ENCODE results near the gene TMEM141.
"Not testable (repeated sequence)": the region's sequence is repeated elsewhere in the genome, so short reads cannot be mapped to it uniquely, and the experiment has no call there.

The TMEM141 gene

DNA sequence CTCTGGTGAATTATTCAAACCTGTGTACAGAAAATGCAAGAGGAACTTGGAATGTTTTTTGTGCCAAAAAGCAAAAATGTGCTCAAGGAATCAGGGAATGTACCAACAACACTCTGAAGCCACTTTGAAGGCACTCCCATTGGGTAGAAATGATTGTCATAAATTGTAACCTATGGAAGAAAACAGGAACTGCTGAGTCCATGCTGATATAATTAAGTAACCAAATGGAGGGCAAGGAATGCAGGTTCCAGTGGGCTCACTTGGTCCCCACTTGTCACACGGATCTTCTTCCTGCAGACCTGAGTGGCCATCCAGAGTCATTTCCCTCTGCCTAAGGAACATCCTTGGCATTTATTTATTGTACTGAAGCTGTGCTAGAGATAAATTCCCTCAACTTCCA, 39.9 kb upstream of the TMEM141 start:
- peaks cover 9% of the 10 kb centered on the region for H3K27me3 Mint-ChIP-seq
- H3K4me1 Mint-ChIP-seq: peaks cover 19% of the 10 kb centered on the region
- DNase-seq (no peak), ATAC-seq (no peak)
- H3K36me3 Mint-ChIP-seq (ENCODE audit: low read depth): peaks cover 10% of the 10 kb centered on the region
- H3K27ac Mint-ChIP-seq: no peak overlapping the region
- peaks cover 16% of the 10 kb centered on the region for H3K9me3 Mint-ChIP-seq
- no peak overlapping the region for H3K4me3 Mint-ChIP-seq

DNA sequence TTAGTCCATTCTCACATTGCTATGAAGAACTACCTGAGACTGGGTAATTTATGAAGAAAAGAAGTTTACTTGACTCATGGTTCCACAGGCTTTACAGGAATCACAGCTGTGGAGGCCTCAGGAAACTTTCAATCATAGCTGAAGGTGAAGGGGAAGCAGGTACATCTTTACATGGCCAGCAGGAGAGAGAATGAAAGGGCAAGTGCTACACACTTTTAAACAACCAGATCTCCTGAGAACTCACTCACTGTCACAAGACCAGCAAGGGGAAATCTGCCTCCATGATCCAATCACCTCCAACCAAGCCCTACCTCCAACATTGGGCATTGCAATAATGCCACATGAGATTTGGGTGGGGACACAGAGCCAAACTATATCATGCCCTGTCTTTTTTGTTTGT, 39.3 kb upstream of the TMEM141 start:
- peaks cover 9% of the 10 kb centered on the region for H3K27me3 Mint-ChIP-seq

GRCh38 chr9:136753371-136754058, 37.6 kb upstream of the TMEM141 start:
- DNase-seq (no peak), ATAC-seq (no peak)
- Mint-ChIP-seq H3K4me3 (no peak overlapping the region), H3K27ac (no peak overlapping the region), H3K27me3 (peaks cover 9% of the 10 kb centered on the region), H3K36me3 (ENCODE audit: low read depth) (peaks cover 10% of the 10 kb centered on the region), H3K4me1 (peaks cover 19% of the 10 kb centered on the region), H3K9me3 (peaks cover 16% of the 10 kb centered on the region)

More for the DNA sequence above, 39.3 kb upstream of the TMEM141 start:
- no peak overlapping the region for H3K27ac Mint-ChIP-seq
- DNase-seq: no peak
- no peak overlapping the region for H3K4me3 Mint-ChIP-seq
- no peak for ATAC-seq
- peaks cover 19% of the 10 kb centered on the region for H3K4me1 Mint-ChIP-seq
- H3K9me3 Mint-ChIP-seq: peaks cover 16% of the 10 kb centered on the region
- peaks cover 10% of the 10 kb centered on the region for H3K36me3 Mint-ChIP-seq (ENCODE audit: low read depth)

DNA sequence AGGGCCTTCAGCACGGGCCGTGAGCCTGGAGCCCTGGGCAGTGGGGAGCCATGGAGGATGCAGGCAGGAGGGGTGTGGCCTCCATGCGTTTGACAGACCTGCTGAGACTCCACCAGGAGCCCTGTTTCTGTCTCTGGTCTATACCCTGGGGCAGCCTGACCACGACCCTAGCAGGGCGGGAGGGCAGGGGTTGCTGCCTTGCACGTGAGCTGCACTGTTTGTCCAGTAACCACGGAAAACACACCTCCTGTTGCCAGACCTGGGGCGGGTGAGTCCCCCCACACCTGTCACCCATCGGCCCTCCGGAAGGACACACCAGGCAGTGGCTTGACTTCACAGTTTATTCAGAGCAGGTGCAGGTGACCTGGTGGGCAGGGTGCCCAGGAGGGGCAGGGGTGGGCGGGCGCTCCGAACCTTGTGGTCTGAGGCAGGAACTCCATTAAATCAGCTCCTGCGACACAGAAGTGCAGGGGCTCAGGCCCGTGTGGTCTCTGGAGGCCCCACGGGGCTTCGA, 37.0 kb upstream of the TMEM141 start:
- H3K9me3 Mint-ChIP-seq: peaks cover 16% of the 10 kb centered on the region
- H3K36me3 Mint-ChIP-seq (ENCODE audit: low read depth): peaks cover 10% of the 10 kb centered on the region
- no peak overlapping the region for H3K4me3 Mint-ChIP-seq
- DNase-seq: no peak
- peaks cover 9% of the 10 kb centered on the region for H3K27me3 Mint-ChIP-seq
- ATAC-seq: no peak
- no peak overlapping the region for H3K27ac Mint-ChIP-seq
- H3K4me1 Mint-ChIP-seq: peaks cover 19% of the 10 kb centered on the region

DNA sequence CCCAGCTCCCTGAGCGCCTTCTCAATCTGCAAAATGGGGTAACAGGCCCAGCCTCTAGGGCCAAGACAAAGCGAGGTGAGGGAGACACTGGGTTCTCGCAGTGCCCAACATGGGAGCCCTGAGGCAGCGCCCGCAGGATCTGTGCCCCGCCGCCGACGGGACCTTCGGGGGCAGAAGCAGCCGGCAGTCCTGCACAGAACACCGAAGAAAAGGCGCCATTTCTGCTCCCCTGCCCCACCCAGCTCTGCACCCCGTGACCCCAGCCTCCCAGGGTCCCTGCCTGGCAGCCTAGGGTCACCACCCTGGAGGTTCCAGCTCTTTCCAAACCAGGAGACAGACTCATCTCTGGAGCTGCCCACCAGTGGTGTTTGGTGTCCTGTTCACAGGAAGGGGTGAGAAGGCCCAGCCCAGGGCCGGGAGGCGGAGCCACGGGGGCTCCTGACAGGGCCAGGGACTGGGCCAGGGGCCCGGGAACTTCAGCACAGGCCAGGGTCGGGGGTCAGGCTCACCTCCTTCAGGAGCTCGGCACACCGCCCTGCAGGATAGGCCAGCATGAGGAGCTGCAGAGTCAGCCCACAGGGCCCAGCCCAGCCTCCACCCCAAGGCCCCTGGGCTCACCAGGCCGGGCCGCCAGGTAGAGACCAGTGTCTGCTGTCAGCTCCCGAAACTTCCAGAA, 36.4 kb upstream of the TMEM141 start:
- Mint-ChIP-seq H3K27ac (no peak overlapping the region), H3K36me3 (ENCODE audit: low read depth) (peaks cover 10% of the 10 kb centered on the region), H3K27me3 (peaks cover 9% of the 10 kb centered on the region), H3K9me3 (peaks cover 16% of the 10 kb centered on the region), H3K4me3 (no peak overlapping the region), H3K4me1 (peaks cover 13% of the 10 kb centered on the region)
- ATAC-seq (no peak), DNase-seq (no peak)

GRCh38 chr9:136755302-136756133, 35.6 kb upstream of the TMEM141 start:
- H3K27ac Mint-ChIP-seq: not testable (repeated sequence)

GRCh38 chr9:136756134-136756438, 35.1 kb upstream of the TMEM141 start:
- DNase-seq (no peak), ATAC-seq (no peak)
- H3K9me3 Mint-ChIP-seq: peaks cover 16% of the 10 kb centered on the region
- no peak overlapping the region for H3K27ac Mint-ChIP-seq
- H3K4me1 Mint-ChIP-seq: peaks cover 4% of the 10 kb centered on the region
- peaks cover 13% of the 10 kb centered on the region for H3K27me3 Mint-ChIP-seq
- H3K36me3 Mint-ChIP-seq (ENCODE audit: low read depth): peaks cover 10% of the 10 kb centered on the region
- H3K4me3 Mint-ChIP-seq: no peak overlapping the region

More at GRCh38 chr9:136755302-136756133, 35.6 kb upstream of the TMEM141 start:
- not testable (repeated sequence) for H3K4me3 Mint-ChIP-seq, DNase-seq, H3K4me1 Mint-ChIP-seq, ATAC-seq
- peaks cover 10% of the 10 kb centered on the region for H3K36me3 Mint-ChIP-seq (ENCODE audit: low read depth)
- H3K27me3 Mint-ChIP-seq: peaks cover 11% of the 10 kb centered on the region
- H3K9me3 Mint-ChIP-seq: peaks cover 16% of the 10 kb centered on the region

- Mint-ChIP-seq H3K36me3 (ENCODE audit: low read depth) (peaks cover 7% of the 10 kb centered on the region), H3K4me3 (no peak overlapping the region), H3K27ac (no peak overlapping the region), H3K4me1 (peaks cover 2% of the 10 kb centered on the region), H3K27me3 (peaks cover 13% of the 10 kb centered on the region), H3K9me3 (peaks cover 12% of the 10 kb centered on the region)
- no peak for ATAC-seq
- DNase-seq: no peak
Measured at GRCh38 chr9:136756836-136757235, 34.3 kb upstream of the TMEM141 start.

- H3K27me3 Mint-ChIP-seq: peaks cover 11% of the 10 kb centered on the region
- H3K27ac Mint-ChIP-seq: no peak overlapping the region
- no peak overlapping the region for H3K4me3 Mint-ChIP-seq
- no peak for DNase-seq
- H3K36me3 Mint-ChIP-seq (ENCODE audit: low read depth): peaks cover 4% of the 10 kb centered on the region
- H3K4me1 Mint-ChIP-seq: peaks cover 2% of the 10 kb centered on the region
- peaks cover 7% of the 10 kb centered on the region for H3K9me3 Mint-ChIP-seq
- ATAC-seq: no peak
Measured at GRCh38 chr9:136757328-136757727, 33.8 kb upstream of the TMEM141 start.

- H3K27me3 Mint-ChIP-seq: peaks cover 7% of the 10 kb centered on the region
- peaks cover 2% of the 10 kb centered on the region for H3K9me3 Mint-ChIP-seq
- H3K4me1 Mint-ChIP-seq: peaks cover 2% of the 10 kb centered on the region
- no peak for DNase-seq
- H3K36me3 Mint-ChIP-seq (ENCODE audit: low read depth): no peaks in the 10 kb centered on the region
- no peak for ATAC-seq
- no peak overlapping the region for H3K27ac Mint-ChIP-seq
- H3K4me3 Mint-ChIP-seq: no peak overlapping the region
Measured at GRCh38 chr9:136757751-136758140, 33.4 kb upstream of the TMEM141 start.

- Mint-ChIP-seq H3K27ac (no peak overlapping the region), H3K4me1 (peaks cover 2% of the 10 kb centered on the region), H3K4me3 (no peak overlapping the region), H3K36me3 (ENCODE audit: low read depth) (no peaks in the 10 kb centered on the region), H3K27me3 (peaks cover 7% of the 10 kb centered on the region), H3K9me3 (no peaks in the 10 kb centered on the region)
- ATAC-seq: no peak
- DNase-seq: no peak
Measured at GRCh38 chr9:136759001-136759400, 32.1 kb upstream of the TMEM141 start.

- no peak overlapping the region for H3K4me3 Mint-ChIP-seq
- no peak overlapping the region for H3K27ac Mint-ChIP-seq
- H3K4me1 Mint-ChIP-seq: peaks cover 2% of the 10 kb centered on the region
- no peaks in the 10 kb centered on the region for H3K9me3 Mint-ChIP-seq
- DNase-seq (no peak), ATAC-seq (no peak)
- H3K27me3 Mint-ChIP-seq: peaks cover 7% of the 10 kb centered on the region
- H3K36me3 Mint-ChIP-seq (ENCODE audit: low read depth): no peaks in the 10 kb centered on the region
Measured at GRCh38 chr9:136759436-136760325, 31.5 kb upstream of the TMEM141 start.

DNA sequence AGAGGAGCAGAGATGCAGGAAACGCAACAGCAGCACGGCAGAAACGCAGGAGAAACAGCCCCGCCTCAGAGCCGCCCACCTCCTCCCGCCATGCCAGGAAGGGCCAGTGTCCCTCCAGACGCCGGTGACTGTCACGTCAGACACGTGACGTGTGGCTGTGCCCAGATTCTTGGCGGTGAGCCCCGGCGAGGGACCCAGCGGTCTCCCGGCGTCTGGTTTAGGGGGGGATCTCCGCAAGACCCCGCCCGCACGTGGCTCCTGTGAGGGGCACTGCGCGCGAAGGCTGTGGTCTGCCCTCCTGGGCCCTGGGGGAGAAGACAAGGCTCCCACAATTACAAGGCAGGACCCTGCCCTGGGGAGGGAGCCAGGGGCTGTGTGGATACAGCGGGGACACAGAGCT, 30.7 kb upstream of the TMEM141 start:
- Mint-ChIP-seq H3K27me3 (peaks cover 8% of the 10 kb centered on the region), H3K4me3 (no peak overlapping the region), H3K36me3 (ENCODE audit: low read depth) (no peaks in the 10 kb centered on the region), H3K4me1 (peaks cover 2% of the 10 kb centered on the region), H3K27ac (no peak overlapping the region), H3K9me3 (no peaks in the 10 kb centered on the region)
- DNase-seq (no peak), ATAC-seq (no peak)

Data from activated naive CD8-positive, alpha-beta T cell treated with anti-CD3 and anti-CD28 coated beads, Interleukin-2, amount 50 U/mL, for 24 hours (primary cell).